Measurements from ENCODE around the gene SNRPA1. TPM values are rescaled to one million over a fixed set of nuclear protein-coding genes. Genes with fewer than 3 reads are reported as not detected.
A peak's percentile ranks its signal among the peaks of the same experiment; 100 is the strongest.
"Not testable (repeated sequence)": the region's sequence is repeated elsewhere in the genome, so short reads cannot be mapped to it uniquely, and the experiment has no call there.

Gene SNRPA1
- total RNA-seq, 2 donors from 2014 or later: 26.7 to 36.7 TPM

DNA sequence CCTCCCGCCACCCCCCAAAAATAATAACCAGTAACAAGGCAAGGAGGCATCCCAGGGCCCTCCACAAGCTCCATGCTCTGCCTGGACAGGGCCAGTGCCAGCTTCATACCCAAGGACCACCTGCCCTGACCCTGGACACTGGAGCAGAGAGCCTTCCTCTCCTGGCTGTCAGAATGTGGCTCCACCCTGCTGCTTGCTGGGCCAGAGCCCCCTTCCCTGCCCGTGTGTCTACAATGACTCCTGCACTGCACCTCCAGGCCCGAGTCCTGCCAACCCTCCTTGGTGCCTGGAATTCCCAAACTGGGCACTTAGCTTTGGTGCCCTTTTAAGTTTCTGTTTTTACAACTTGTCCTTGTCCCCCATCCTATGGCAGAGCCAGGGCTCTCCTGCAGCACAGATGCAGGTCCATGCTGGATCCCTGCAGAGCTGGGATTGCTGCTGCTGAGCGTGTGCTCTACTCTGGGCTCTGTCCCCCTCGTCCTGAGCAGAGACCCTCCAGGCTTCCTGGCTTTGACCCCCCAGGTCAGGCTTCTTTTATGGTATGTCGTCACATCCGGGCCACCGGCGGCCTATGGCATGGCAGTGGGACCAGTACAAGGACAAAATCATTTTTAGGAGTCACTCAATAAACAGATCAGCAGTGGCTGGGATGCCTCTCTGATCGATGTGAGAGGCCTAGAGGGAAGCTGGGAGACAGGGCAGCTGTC, 11.4 kb upstream of the SNRPA1 start:
- intact Hi-C loops (cut with DNase I): no loop called here
- no peak for DNase-seq
- ATAC-seq: no peak

DNA sequence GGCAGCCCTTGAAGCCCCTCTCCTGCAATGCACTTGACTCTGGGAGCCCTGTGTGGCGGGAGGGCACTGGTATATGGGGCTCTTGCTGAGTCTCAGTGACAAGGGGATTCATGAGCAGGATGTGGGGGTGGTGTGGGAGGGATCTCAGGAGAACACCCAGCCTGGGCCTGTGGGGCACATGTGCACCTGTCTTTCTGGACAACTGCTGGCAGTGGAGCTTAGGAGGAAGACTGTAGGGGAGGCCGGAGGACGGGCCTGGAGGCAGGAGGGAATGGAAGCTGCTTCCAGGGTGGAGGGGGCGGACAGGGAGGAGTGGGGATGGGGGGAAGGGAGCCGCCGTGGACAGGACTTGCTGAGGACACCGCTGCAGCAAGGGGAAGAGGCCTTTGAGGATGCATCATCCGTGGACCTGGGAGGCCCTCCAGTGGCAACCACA, 10.8 kb upstream of the SNRPA1 start:
- intact Hi-C loops (cut with DNase I): no loop called here
- ATAC-seq (no peak), DNase-seq (no peak)

DNA sequence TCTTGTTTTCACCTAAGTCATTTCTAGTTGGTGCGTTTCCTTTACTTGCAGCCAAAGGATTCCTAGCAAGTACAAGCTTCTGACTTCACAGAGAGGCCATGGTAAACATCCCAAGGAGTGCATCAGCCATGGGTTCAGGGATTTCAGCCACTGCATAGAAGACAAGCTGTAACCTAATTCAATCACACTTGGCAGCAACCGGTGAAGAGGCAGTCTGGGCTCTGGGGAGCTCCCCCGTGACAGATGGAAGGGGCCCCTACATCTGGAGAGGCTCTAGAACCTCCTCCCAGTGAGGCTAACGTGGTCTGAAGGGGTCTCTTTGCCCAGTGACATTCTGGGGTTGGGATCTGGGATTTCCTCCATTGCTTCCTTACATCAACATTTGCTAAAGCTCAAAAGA, 8.4 kb upstream of the SNRPA1 start:
- ATAC-seq (no peak), DNase-seq (no peak)
- intact Hi-C loops (cut with DNase I): no loop called here

DNA sequence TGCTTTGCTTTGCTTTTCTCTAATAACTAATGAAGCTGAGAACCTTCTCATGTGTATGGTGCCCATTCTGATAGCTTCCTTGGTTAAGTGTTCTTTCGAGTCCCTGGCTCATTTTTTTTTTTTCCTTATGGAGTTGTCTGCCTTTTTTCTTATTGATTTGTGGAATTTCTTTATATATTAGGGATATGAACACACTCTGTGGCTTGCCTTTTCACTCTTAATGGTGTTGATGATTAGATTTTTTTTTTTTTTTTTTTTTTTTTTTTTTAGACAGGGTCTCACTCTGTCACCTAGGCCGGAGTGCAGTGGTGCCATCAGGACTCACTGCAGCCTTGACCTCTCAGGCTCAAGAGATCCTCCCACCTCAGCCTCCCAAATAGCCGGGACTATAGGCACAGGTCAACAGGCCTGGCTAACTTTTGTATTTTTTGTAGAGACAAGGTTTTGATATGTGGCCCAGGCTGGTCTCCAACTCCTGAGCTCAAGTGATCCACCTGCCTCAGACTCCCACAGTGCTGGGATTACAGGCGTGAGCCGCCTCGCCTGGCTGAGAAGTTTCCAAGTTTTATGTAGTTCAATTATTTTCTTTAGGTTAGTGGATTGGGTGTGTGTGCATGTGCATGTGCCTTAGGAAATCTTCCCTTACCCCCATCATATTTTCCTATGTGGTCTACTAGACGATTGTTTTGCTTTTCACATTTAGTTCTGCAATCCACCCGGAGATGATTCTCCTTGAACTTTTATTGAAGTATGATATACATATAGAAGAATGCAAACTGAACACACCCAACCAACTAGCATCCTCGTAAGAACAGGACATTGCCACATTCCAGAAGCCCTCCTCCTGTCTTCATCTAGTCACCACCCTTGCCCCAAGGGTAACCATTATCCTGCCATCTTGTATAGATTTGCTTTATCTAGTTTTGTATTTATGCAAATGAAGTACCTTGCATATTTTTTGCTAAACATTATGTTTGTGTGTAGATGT, 1.7 kb upstream of the SNRPA1 start:
- no peak for ATAC-seq
- no peak for DNase-seq
- intact Hi-C loops (cut with DNase I): loop anchor here (5.0 kb wide), 2 partner anchors 346 to 356 kb away; partner anchors contain the start of gene TM2D3 (in 1 of the 2)

DNA sequence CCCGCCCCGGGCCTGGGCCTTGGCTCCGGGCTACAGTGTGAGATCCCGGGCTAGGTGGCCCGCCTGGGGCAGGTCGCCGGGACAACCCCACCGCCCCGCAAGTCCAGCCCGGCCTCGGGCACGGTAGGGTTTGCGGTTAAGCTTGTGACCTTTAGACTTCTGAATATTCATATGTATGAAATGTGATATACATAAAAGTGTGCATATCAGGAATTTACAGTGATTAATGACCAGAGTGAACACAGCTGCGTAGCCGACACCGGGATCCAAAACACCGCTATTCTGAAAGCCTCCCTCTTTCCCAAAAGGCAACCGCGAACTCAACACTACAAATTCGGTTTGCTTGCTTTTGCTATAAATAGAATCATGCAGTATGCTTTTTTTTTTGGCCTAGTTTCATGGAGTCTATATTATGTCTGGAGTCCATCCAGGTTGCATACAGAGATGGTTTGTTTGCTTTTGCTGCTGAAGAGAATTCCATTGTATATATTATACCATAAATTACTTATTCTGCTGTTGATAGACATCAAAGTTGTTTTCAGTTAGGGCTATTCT, 636 bp upstream of the SNRPA1 start:
- peak in 1 of 2 donors; percentile 41 for ATAC-seq
- intact Hi-C loops (cut with DNase I): loop anchor here (5.0 kb wide), 2 partner anchors 347 to 357 kb away; partner anchors contain the start of gene TM2D3 (in 1 of the 2)

DNA sequence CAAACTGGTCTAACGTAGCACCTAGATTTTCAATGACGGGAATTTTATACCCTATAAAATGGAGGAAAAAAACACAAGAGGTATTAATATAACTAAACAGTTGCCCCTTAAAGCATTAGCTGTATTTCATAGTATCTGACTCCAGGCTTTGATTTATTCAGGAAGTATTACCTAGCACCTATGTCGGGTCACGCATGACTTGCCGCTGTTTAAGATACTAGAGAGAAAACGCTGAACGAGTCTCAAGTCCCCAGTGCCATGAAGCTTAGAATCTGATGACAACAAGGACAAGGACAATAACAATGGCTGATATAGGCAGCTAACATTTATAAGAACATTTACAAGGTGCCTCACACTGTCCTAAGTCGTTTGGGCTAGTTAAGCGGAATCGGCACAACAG, 1.9 kb downstream of the SNRPA1 start:
- ATAC-seq: no peak
- DNase-seq: no peak
- intact Hi-C loops (cut with DNase I): no loop called here

More for the DNA sequence above, 636 bp upstream of the SNRPA1 start:
- DNase-seq: no peak

DNA sequence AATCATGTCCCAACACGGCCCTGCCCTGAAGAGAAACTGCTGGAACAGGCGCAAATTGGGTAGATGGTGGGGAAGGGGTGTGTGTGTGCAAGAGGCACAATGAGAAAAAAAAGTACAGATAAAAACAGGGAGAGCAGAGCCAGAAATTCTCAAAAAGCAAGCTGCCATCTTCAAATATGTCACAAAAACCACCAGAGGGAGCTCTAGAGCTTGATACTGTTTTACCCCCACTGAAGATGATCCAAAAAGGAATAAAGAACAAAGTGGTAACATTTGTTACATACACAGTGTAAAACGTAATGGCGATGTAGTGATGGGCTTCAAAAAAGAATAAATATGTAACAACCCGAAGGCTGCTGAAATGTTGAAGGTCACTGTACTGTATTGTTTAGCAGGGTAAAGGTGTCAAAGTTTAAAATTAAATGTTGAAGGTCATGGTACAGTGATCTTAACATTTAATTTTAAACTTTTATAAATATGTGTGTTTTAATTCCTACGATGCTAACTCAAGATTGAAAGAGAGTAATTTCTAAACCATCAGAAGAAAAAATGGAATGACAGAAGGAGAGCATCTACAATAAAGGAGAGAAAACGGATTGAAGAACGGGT, 6.0 kb downstream of the SNRPA1 start:
- ATAC-seq (peak in 1 of 2 donors; percentile 39), DNase-seq (no peak)
- intact Hi-C loops (cut with DNase I): no loop called here

DNA sequence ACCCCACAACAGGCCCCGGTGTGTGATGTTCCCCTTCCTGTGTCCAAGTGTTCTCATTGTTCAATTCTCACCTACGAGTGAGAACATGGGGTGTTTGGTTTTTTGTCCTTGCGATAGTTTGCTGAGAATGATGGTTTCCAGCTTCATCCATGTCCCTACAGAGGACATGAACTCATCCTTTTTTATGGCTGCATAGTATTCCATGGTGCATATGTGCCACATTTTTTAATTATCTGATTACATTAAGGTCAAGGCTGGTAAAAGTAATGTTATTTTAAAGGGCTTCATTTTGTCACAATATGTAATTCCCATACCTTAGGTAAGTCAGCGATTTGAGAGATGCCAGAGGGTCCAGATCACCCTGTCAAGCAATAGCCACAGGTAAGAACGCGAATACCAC, 7.7 kb downstream of the SNRPA1 start:
- ATAC-seq; intact Hi-C loops (cut with DNase I); DNase-seq: not testable (repeated sequence)

DNA sequence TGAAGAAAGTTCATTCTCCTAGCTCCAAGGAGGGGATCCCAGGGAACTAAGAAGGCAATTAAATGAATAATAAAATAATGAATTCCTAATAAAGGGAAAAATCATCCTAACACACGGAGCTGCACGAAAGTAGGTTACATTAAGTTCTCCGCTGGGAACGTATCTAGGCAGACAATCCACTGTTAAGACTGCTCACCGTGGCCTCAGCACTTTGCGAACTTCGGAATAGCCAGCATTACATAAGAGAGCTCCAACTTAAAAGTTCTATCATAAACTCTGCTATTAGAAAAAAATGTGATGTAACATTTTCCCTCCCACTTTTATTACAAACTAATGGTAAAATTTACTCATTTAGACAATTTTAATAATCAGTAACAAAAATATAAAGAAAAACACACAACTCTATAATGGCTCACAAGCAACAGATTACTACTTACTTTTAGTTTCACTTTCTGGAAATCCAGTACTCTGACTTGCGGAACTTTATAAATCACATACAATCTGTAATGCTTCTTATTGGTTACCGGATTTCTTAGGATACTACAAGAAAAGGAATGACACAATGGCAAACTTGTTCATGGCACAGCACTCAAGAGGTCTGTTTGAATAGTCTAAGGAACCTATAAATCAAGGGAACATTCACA, 8.5 kb downstream of the SNRPA1 start:
- DNase-seq: no peak
- no peak for ATAC-seq
- intact Hi-C loops (cut with DNase I): no loop called here

DNA sequence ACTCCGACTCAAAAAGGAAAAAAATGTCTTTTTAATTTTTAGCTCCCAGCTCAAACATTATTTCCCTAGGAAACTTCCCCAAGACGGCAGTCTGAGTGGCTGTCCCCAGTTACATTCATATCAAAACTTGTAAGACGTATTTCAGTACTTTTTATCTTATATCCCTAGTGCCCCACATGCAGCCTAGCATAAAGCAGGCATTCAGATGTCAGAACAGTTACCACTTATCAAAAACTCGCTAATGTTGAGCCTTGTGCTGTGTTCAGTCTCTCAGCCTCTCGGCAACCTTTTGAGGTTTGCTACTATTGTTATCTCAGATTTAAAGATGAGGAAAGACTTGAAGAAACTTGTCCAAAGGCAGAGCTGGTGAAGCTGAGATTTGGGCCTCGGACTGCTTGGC, 11.1 kb downstream of the SNRPA1 start:
- DNase-seq (no peak), ATAC-seq (no peak)
- intact Hi-C loops (cut with DNase I): no loop called here

DNA sequence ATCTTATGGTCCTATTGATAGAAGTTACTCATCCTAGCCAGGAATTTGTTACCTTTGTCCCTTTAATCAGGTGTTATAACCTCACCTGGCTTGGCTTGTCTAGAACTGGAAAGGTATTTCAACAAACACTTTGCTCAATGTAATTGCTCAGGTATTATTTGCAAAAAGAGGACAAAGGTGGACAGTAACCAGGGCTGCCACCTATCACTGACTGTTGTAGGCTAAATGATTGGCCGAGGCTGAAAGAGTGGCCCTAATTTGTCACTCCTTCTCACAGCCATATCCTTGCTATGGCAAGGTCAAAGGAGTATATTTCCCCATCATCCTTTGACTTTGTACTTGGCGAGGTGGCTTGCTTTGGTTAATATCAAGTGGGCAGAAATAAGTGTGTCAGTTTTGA, 15.0 kb downstream of the SNRPA1 start:
- no peak for DNase-seq
- intact Hi-C loops (cut with DNase I): no loop called here
- no peak for ATAC-seq

DNA sequence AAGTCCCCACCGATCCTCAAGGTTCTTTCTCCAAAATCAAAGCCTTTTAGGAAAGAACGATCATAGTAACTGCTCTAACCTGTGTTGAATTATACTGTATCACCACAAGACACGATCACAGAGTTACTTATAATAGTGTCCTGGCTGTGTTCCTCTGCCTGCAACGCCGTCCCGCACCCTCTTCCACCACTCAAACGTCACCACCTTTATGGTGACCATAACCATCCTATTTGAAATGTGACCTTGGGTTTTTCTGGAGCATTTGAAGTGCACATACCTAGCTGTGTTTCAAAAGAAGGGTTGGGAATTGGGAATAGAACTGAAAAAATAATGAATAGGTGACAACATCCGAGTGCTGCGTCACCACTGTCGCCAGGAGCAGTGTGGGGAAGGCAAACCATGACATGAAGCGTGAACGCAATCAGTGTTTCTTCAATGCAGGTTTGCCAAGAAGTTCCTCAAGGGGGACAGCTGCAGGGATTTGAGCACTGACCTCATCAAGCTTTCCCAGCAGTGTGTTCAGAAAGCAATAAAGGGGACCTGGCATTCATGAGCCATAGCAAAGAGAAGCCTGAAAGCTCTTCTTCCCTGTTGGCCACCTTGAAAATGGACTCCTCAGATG, 17.0 kb downstream of the SNRPA1 start:
- intact Hi-C loops (cut with DNase I): no loop called here
- no peak for DNase-seq
- no peak for ATAC-seq

DNA sequence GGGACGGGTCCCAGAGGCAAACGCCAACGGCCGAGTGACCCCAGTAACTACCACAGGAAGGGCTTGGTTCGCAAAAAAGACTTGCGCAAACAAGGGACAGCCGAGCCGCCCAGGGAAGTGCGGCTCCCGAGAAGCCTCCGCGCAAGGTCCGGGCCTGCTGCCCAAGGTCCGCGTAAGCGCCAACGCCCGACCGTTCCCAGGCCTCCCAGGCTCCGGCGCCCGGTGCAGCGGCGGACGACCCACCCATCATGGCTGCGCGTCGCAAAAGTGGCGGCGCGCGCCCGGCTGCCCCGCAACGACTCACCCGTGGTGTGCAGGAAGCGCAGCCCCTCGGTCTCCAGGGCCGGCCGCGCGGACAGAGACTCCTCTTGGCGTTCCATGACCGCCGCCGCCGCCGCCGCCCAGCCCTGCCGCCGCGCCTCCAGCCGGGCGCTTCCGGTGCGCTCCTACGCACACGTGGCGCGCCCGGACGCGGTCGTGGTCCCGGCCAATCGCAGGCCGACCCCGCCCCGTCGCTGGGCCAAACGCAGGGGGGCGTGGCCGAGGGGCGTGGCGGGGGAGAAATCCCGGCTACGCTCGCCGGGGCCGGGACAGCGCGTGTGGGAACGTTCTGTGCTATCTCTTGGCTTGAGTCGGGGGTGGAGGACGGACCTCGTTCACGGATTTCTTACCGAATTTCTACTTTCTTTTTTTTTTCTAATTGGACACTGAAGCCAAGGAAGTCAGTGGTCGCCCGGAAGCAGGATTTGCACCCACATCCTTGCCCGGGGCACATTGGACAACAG, 17.8 kb downstream of the SNRPA1 start, which contains the start of gene SELENOS:
TSS of gene SELENOS (minus strand) at position 448 of the 785 bp plus-strand sequence. CDS start at position 380, 68 bp downstream.
- ATAC-seq (peak; percentile 98 to 99), DNase-seq (peak; percentile 95)
- intact Hi-C loops (cut with DNase I): no loop called here

DNA sequence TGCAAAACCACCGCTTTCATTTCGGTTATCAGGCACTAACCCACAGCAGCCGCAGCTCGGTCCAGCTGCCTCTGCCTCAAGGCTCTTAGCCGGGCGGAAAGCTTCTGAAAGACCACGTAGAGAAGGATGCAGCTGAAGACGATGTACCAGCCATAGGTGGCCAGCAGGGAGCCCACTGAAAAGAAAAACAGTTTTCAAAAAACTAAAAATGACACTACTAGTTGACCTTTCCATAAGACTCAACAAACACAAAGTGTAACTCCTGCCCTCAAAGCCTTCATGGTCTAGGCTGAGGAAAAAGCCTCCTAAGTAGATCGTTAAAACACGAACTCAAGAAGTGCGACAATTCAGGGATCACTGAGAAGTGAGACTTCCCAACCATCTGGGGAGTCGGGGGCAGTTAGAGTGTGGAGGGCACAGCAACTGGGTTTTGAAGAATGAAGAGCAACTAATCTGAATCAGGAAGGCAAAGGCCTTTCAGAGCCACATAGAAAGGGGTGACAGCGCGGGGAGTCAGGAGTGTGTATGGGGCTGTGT, 18.5 kb downstream of the SNRPA1 start:
- intact Hi-C loops (cut with DNase I): no loop called here
- ATAC-seq (peak in 1 of 2 donors; percentile 9), DNase-seq (no peak)

DNA sequence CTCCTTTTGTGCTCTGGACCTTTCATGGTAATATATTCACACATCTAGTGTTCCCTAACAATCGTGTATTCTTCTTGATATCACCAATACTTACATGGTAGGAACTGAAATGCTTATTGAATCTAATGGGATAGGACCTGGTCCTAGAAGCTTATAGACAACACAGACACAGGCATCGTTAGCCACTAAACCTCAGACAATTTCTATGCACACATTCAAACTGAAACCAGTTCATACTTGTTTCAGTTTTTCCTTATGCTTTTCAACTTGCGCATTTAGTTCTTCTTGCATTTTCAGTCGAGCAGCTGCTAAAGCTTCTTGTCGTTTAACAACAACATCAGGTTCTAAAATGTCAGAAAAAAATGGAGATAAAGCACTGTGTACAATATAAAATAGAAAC, 20.0 kb downstream of the SNRPA1 start:
- intact Hi-C loops (cut with DNase I): no loop called here
- no peak for ATAC-seq
- DNase-seq: no peak

DNA sequence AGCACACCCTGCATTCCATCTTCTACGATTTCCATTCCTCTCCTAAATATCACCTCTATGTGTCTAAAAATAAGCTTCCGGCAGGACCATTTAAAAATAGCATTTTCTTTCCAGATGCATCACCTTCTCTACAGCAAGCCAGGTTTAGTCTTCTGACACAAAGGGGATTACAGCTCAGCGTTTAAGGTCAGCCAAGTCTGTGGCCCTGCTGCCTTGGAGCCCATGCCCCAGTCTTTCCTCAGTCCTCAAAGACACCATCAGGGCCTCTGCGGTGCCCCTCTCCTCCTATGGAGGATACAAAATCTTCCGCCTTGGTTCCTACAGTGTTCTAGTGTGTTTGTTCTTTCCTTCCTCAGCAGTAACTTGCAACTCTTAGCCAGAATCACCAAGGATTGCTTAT, 21.5 kb downstream of the SNRPA1 start:
- DNase-seq (no peak), ATAC-seq (no peak)
- intact Hi-C loops (cut with DNase I): loop anchor here in 1 of 2 donors (5.0 kb wide), 1 partner anchor 636 kb away; no protein-coding TSS in a partner anchor

DNA sequence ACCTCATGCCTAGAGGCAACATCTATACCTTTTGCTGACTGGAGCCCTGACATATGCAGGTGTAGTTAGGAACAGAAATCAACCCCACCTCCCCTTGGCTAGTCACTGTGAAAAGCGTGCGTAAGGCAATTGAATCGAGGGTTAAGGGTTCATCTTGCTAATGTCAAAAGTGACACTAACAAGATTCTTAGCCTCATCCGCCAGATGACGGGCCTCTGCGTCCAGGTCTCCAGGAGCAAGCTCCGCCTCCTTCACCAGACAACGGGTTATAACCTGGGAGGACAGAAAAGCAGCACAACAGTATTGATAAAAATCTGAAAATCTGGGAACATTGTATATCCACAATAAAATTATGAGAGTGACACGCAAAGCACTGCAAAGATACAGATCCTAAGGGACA, 22.5 kb downstream of the SNRPA1 start:
- DNase-seq: no peak
- no peak for ATAC-seq
- intact Hi-C loops (cut with DNase I): loop anchor here in 1 of 2 donors (5.0 kb wide), 1 partner anchor 635 kb away; no protein-coding TSS in a partner anchor

Data from left cardiac atrium (tissue), 4 donors.